Measurements from ENCODE around the gene PPP1R10.

GRCh38 chr6:30656513-30656912 lies 39.5 kb upstream of the PPP1R10 start:
- TF ChIP-seq CTCF (IDR thresholded peaks at IDR 0.05 in 8 of 11, conservative IDR thresholded peaks at IDR 0.05 in 3 of 11) (no peak), POLR2A (IDR thresholded peaks at IDR 0.05) (no peak)
